ENCODE data around the gene PRM2.

Gene PRM2

DNA sequence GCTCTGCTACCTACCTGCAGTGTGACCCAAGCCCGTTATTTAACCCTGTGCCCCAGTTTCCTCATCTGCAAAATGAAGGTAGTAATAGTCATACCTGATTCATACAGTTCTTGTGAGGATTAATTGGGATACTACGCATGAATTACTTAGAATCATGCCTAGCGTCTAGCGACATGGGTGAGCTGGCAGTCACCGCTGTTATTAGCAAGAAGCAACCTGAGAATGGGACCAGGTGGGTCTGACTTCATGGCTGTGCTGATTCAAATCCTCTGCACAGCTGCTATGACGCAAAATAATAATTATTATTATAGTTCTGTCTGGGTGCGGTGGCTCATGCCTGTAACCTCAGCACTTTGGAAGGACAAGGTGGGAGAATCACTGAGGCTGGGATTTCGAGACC, 28.1 kb downstream of the PRM2 start:
- DNase-seq (ENCODE audit: low read depth in 2 of 2) = no peak

DNA sequence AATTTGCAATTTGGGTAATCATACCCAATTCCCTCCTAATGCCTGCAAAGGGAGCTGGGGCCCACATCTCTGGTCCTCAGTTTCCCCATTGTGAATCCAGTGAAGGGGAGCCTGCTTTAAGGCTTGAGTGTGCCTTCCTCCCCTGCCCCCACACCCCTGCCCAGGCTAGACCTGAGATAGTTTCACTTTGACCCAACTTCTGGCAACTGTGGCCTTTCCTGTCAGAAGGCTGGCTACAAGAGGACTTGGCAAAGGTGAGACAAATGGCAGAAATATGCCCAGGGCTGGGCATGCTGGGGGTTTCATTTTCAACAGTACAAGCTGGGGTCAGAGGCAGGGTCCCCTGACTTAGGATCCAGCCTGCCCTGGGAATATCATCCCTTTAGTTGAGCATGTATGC, 30.3 kb downstream of the PRM2 start:
- no peak for DNase-seq (ENCODE audit: low read depth in 2 of 2)

DNA sequence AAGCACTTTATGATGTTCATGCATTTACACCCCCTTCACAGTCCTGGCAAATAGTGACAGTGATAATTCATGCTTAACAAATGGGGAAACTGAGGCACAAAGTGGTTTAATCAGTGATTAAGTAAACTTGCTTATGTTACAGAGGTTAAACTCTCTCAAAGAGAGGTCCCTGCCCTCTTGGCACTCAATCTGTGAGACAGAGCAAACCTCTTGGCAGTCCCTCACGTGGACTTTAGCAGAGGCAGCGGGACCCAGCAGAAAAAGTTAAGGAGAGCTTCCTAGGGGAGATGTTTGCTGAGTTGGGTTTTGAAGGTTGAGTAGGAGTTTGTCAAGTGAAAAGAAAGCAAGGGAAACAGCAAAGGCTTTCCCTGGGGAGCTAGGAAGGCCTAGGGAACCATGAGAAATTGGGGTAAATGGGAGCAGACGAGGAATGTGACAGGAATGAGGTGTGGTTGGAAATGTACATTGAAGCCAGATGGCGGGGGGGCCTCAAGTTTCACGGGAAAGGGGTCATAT, 31.0 kb downstream of the PRM2 start:
- DNase-seq (ENCODE audit: low read depth in 2 of 2) = no peak

DNA sequence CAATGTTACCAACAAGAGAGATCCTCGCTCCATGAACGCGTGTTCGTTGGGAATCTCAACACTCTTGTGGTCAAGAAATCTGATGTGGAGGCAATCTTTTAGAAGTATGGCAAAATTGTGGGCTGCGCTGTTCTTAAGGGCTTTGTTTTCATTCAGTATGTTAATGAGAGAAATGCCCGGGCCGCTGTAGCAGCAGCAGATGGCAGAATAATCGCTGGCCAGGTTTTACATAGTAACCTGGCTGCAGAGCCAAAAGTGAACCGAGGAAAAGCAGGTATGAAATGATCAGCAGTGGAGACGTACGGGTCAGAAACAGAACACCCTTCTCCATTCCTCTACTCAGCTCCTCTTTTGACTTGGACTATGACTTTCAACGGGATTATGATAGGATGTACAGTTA, 33.6 kb downstream of the PRM2 start:
- DNase-seq (ENCODE audit: low read depth in 2 of 2) = no peak

DNA sequence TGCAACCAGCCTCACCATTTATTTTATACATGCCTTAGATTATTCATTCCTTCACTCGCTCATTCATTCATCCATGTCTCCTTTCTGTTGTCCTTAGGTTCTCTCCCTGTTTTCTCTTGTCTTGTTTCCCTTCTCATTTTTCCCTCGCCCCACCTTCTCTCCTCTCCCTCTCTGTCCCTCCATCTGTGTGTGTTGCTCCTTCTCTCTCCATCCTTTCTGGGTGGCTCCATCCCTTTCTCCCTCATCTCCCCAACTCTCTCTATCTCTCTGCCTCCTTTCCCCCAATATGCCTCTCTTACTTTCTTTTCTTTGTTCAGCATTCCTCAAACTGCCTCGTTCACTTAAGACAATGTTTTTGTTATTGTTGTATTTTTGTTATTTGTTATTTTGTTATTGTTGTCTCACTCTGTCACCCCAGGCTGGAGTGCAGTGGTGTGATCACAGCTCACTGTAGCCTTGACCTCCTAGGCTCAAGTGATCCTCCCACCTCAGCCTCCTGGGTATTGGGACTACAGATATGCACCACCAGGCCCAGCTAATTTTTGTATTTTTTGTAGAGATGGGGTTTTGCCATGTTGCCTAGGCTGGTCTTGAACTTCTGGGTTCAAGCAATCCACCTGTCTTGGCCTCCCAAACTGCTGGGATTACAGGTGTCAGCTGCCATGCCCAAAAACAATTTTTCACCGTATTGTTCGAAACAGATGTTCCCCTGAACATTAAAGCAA, 34.6 kb downstream of the PRM2 start:
- no peak for DNase-seq (ENCODE audit: low read depth in 2 of 2)

DNA sequence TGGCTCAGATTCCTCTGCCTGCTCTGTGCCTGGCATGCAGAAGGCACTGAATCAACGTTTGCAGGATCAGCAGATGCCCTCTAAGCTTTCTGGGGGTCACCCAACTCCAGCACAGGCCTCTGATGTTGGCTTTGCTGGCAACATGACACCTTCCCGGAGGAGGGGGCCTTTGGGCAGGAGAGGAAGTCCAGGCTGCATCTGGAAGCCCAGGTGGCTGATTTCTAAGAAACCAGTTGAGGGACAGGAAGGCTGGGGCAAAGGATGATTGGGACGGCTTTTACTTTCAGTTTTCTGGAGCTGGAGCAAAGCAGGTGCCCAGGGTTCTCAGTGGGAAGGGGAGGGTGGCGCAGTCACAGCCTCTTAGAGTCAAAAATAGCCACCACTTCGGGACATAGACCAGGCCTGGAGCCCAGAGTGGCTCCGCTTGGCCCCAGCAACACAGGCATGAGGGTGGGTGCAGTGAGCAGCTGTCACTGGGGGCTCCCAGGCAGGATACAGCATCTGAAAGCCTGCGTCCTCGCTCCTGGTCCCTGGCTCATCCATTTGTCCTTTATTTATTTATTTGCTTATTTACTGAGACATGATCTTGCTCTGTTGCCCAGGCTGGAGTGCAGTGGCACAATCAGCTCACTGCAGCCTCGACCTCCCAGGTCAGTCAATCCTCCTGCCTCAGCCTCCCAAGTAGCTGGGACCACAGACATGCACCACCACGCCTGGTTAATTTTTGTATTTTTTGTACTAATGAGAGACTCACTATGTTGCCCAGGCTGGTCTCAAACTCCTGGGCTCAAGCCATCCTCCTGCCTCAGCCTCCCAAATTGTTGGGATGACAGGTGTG, 35.4 kb downstream of the PRM2 start:
- no peak for DNase-seq (ENCODE audit: low read depth in 2 of 2)

DNA sequence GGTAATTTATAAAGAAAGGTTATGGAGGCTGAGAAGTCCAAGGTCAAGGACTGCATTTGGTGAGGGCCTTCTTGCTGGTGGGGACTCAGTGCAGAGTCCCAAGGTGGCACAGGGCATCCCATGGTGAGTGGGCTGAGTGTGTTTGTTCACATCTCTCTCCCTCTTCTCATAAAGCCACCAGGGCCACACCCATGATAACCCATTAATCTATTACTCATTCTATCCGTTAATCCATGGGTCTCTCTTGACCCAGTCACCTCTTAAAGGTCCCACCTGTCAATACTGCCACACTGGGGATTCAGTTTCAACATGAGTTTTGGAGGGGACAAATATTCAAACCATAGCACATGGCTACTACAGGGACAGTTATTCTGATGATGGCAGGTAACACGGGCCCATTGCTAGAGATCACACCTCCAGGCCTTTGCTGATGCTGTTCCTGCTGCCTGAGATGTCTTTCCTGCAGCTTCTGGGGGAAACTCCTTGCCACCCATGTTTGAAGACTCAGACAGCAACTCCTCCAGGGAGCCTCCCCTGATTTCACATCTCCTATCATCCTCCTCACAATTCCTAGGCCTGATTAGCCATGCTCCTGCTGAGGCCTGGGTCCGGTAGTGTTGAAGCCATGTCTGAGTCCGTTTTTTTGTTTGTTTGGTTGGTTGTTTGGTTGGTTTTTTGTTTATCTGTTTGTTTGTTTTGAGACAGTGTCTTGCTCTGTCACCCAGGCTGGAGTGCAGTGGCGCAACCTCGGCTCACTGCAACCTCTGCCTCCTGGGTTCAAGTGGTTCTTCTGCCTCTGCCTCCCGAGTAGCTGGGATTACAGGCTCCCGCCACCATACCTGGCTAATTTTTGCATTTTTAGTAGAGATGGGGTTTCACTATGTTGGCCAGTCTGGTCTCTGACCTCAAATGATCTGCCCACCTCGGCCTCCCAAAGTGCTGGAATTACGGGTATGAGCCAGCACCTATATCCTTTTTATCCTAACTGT, 36.3 kb downstream of the PRM2 start:
- DNase-seq (ENCODE audit: low read depth in 2 of 2) = no peak

DNA sequence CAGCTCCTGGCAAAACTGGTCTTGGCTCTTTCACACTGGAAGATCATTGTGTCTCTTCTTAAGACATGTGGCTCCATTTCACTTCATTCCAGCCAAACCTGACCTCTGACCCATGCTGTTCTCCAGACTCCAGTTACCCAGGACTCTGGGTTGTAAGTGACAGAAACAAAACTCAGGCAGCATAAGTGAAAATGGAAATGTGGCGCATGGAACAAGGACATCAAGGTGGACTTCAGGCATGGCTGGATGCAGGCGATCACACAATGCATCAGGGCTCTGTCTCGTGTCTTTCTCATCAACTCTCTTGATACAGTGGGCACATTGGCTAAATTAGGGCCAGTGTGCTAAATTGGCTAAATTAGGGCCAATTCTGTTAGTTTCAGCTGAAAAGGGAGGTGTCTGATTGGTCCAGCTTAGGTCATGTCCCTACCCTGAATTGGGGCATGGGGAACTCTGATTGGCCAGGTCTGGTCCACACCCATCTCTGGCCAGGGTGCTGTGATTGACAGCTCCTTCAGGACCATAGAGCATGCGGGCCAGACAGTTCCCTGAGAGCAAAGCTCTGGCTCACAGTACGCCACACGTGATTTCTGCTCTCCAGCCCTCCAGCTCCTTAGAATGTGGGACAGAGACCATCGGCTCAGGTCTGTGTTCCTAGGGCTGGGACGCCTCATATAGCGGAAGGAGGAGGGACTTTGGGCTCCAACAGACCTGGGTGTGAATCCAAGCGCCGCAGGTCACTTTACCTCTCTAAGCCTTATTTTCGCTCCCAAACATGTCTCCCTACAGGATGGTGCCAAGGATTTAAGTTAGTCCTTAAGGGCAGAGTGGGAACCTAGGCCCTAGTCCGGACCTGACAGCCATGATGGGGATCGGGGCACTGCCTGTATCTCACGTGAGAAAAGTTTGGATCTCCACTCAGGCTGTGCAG, 37.7 kb downstream of the PRM2 start:
- no peak for DNase-seq (ENCODE audit: low read depth in 2 of 2)

DNA sequence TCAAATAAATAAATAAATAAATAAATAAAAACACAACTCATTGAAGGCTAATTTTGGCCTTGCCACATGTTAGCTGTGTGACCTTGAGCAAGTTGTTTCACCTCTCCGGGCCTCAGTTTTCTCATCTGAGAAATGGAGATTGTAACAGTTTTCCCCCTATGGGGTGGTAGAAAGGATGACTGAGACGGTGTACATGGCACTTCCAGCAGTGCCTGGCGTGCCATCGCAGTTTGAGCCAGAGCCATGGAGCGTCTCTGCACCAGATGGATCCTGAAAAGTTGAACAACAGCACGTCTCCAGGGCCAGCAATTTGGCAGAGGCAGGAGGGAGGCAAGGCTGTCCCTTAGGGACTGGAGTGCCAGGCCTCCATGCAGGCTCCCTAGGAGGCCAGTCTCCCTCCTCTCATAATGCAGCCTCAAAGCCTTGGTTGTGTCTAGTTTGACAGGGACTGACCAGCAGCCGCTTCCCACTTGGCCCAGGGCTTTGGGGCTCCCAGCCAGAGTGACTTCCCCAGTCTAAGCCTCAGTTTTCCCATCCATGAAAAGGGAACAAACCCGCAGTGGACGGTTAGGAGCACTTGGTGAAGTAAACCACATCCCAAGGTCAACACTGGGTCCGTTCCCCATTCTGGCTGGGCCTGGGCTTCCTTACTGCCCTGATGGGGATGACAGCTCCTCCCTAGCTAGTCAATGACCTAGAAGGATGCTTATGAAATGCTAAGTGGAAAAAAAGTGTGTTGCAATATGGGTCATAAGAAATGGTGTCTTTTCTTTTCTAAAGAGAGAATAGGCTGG, 39.6 kb downstream of the PRM2 start:
- DNase-seq (ENCODE audit: low read depth in 2 of 2) = no peak

DNA sequence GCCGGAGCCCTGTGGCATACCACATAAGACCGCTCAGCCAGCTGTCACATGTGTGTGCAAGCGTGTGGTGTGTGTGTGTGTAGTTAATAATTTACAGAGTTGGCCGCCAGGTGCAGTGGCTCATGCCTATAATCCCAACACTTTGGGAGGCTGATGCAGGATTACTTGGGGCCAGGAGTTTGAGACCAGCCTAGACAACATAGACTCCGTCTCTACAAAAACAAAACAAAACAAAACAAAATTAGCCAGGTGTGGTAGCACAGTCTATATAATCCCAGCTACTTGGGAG, 40.6 kb downstream of the PRM2 start:
- no peak for DNase-seq (ENCODE audit: low read depth in 2 of 2)

DNA sequence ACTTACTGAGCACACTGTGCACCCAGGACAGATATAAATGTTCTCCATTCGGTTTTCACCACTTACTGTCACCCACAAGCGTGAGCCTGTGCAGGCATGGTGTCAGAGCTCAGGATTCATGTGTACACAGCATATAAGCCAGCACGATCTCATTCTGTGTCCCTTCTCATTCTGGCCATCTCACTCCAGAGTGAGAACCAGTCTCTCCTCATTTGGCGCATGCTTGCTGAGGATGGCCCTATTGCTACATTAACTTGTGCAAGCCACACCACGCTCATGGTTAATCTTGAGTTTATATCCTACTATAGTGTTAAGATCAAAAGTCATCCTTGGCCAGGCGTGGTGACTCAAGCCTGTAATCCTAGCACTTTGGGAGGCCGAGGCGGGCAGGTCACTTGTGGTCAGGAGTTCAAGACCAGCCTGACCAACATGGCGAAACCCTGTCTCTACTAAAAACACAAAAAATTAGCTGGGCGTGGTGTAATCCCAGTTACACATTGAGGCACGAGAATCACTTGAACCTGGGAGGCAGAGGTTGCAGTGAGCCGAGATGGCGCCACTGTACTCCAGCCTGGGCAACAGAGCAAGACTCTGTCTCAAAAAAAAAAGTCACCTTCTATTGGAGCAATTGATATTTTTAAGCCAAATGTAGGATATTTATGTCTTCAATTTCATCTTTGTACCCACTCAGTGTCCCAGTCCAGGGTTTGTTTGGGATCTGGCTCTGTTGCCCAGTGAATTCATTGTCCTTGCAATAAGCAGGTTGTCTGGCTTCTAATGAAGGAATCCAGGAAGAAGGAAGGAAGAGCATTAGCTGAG, 41.2 kb downstream of the PRM2 start:
- DNase-seq (ENCODE audit: low read depth in 2 of 2) = no peak

DNA sequence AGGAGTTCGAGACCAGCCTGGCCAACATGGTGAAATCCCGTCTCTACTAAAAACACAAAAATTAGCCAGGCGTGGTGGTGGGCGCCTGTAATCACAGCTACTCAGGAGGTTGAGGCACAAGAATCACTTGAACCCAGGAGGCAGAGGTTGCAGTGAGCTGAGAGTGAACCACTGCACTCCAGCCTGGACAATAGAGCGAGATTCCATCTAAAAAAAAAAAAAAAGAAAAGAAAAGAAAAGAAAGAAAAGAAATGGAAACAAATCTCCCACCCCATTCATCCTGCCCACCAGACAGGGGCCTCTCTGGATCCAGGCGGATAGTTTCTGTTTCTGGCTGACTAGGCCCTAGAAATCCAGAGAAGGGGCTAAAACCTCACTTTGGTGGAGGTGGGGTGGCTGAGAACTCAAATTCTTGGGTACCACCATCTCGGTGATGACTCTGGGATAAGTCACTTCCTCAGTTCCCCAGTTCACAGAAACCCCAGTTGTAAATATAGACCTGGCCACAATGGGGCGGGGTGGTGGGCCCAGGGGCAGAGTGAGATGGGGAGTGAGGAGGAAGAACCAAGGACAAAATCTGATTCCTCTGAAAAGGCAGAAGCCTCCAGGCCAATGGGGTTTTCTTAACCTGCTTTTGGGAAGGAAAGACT, 42.4 kb downstream of the PRM2 start:
- peak; percentile 58 to 71 for DNase-seq (ENCODE audit: low read depth in 2 of 2)

DNA sequence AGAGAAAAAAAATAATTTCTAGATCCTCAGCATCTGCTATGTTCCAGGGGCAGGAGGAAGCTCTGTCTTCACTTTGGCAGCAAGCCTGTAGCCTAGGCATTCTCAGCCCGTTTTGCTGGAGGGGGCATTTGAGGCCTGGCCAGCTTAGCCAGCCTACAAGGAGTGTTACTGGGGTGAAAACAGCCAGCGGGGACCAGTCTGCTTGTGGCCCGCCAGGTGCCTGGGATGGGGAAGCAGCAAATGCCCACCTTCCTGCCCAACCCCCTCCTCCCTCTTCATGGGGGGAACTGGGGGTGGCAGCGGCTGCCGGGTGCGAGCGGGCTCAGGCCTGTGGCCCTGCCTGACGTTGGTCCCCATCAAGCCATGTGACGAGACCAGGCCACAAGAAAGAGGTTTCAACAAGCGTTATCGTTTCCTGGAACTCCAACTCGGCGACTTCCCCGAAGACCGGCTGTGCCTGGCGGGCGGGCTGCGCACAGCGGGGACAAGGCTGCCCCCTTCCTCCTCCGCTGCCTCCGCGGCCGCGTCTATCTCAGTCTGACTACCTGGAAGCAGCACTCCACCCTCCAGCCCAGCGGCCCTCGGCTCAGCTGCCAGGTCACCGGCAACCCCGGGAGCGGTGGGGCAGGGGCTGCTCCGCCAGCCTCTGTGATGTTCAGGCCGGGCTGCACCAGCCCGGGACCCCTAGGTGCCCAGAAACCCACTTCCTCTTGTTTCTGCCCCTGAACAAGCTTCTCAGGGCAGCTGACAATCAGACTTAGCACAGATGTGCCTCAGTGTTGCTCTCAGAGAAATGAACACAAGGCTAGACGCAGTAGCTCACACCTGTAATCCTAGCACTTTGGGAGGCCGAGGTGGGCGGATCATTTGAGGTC, 43.2 kb downstream of the PRM2 start:
- peak; percentile 82 to 86 for DNase-seq (ENCODE audit: low read depth in 2 of 2)

DNA sequence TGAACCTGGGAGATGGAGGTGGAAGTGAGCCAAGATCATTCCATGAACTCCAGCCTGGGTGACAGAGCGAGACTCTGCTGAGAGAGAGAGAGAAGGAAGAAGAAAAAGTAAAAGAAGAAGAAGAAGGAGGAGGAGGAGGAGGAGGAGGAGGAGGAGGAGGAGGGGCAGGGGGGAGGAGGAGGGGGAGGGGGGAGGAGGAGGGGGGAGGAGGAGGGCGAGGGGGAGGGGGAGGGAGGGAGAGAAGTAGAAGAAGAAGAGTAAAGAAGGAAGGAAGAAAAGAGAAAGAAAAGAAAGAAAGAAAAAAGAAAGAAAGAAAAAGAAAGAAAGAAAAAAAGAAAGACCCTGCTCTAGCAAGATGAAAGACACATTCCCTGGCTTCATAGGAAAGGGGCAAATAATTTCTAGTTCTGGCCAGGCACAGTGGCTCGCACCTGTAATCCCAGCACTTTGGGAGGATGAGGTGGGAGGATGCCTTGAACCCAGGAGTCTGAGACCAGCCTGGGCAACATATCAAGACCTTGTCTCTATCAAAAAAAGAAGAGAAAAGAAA, 43.9 kb downstream of the PRM2 start:
- DNase-seq (ENCODE audit: low read depth in 2 of 2) = no peak

DNA sequence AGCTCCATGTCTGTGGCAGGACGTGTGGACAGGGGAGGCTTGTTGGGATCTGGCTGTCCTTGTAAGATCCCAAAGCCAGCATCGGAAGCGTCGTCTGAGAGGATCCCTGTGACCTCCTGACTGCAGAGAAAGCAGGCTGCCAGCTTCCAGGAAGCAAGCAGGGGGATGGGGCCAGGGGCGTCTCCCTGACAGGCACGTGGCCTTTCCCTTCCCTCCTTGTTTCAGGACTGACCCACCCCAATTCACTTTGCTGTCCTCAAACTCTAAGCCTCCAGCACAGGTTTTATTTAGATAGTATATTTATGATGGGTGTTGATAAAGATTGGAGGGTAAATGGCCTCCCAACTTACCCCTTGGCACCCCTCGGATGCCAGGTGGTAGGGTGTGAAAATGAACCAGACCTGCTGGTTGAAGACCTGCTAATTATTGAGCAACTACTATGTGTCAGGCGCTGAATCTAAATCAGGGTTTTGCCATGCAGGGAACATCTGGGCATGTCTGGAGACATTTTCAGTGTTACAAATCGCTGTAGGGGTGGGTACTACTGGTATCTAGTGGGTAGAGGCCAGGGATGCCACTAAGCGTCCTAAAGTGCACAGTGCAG, 44.8 kb downstream of the PRM2 start:
- DNase-seq (ENCODE audit: low read depth in 2 of 2) = no peak

DNA sequence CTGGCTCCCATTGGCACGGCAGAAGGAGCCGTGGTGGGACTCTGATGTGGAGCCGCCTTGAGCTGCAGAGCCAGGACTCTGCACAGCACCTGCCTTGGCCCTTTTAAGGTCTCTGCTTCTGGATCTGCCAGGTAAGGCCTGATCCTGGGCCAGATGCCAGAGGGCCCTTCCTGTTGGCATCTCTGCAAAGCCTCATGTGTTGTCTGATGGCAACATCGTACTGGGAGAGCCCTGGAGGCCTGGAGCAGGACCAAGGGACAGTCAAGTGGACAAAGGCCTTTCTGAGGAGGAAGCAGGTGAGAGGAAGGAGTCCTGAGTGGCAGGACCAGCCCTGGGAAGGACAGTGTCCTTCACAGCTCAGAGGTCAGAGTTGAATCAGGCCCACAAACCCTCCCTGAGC, 46.4 kb downstream of the PRM2 start:
- no peak for DNase-seq (ENCODE audit: low read depth in 2 of 2)

DNA sequence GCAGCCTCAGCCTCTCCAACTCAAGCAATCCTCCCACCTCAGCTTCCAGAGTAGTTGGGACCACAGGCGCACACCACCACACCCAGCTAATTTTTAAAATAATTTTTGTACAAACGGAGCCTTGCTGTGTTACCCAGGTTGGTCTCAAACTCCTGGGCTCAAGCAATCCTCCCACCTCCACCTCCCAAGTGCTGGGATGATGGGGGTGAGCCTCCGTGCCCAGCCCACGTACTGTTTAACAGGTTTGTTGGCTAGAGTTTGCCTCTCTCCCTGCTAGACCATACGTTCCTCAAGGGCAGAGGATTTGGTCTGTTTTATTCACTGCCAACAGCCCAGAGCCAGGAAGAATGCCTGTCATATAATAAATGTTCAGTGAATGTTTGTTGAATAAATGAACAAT, 46.8 kb downstream of the PRM2 start:
- no peak for DNase-seq (ENCODE audit: low read depth in 2 of 2)
